GM18870 (cell line): Measurements from ENCODE around the gene AXL.
"Not testable (repeated sequence)": the region's sequence is repeated elsewhere in the genome, so short reads cannot be mapped to it uniquely, and the experiment has no call there.

Experiments
- ATAC-seq: cut with Tn5 transposase; IDR thresholded peaks from one replicate; pipeline ENCODE4 v1.9.1; 2021; ENCODE audit warnings: moderate library complexity; ENCODE audit not compliant: unreplicated experiment

The AXL gene

GRCh38 chr19:41269055-41269454, 50.0 kb downstream of the AXL start:
- no peak for ATAC-seq

GRCh38 chr19:41269571-41269970, 50.5 kb downstream of the AXL start:
- no peak for ATAC-seq

GRCh38 chr19:41273076-41273475, 54.1 kb downstream of the AXL start:
- ATAC-seq: no peak

DNA sequence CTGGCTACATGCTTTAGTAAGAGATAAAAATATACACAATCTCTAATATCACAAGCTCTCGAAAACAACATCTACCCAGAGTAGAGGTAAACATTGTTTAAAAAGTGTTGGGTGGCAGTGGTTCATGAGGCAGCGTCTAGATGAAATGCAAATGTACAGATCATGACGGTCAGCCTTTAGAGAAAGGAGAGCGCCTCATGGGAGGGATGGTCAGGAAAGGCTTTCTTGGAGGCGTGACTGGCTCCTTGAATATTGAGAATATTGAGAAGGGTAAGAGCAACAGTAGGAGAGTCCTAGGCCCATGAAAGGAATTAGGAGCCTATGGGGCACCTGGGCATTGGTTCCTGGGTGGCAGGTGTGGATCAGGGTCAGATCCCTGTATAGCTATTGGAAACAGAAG, 55.8 kb downstream of the AXL start:
- no peak for ATAC-seq

GRCh38 chr19:41276231-41276630, 57.2 kb downstream of the AXL start:
- no peak for ATAC-seq

DNA sequence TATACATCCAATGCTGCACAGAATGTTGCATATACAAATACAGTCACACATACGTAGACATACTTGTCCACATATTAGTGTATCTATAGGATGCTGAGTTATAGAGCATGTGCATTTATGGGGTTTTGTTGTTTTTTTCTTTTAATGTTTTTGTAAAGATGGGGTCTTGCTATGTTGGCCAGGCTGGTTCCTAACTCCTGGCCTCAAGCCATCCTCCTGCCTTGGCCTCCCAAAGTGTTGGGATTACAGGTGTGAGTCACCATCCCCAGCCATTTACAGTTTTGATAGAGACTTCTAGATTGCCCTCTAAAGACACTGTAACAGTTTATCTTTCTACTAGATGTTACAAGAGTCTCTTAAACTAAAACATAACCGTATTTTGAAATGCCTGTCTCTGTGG, 59.5 kb downstream of the AXL start:
- ATAC-seq: no peak

DNA sequence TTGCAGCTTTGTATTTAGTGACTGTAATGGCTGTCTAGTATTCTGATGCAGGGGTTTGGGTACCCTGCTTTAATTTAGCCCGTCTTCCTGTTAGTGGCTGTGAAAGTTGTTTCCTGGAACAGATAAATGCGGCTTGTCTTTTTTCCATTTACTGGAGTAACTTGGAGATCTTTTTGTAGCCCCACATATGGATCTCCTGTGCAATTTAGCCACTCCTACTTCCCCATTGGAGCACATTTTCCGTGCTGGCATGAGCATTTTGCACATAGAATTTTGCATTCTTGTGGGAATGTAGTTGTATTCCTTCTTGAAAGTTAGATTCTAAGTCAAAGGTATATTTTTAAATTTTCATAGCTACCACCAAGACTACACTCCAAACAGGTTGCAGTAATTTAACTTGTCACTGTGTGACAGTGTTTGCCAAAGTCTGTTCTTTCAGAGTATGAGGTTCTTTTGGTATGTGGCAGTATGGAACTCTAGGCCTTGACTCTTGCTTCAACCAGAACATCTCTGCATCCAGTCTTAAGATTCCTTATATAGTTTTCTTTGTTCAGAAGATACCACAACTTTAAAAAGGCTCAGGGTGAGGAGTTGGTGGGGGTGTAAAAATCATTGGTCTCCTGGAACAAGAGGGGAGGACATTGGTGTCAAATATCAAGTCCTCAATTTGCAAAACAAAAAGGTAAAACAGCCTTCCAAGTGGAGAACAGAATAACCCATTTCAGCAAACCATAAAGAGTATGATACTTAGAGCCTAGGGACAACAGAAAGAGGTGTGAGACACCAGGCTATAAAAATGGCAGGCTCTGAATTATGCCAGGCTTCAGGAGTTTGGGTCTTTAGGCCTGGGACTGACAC, 69.9 kb downstream of the AXL start:
- no peak for ATAC-seq

GRCh38 chr19:41289814-41290213, 70.8 kb downstream of the AXL start:
- not testable (repeated sequence) for ATAC-seq

DNA sequence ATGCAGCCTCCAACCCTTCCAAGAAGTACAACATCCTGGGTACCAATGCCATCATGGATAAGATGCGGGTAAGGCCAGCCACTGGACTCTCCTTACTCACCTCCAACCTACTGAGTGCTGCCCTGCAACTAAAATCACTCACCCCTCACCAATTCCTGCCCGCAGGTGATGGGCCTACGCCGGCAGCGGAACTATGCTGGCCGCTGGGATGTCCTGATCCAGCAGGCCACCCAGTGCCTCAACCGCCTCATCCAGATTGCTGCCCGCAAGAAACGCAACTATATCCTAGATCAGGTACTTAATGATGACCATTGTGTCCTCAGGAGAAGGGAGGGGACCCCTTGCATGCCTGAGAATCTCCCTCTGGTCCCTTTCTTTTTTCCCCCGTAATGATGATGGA, 75.4 kb downstream of the AXL start:
- no peak for ATAC-seq

GRCh38 chr19:41295499-41295898, 76.5 kb downstream of the AXL start:
- no peak for ATAC-seq

GRCh38 chr19:41296433-41296871, 77.4 kb downstream of the AXL start:
- ATAC-seq: no peak

DNA sequence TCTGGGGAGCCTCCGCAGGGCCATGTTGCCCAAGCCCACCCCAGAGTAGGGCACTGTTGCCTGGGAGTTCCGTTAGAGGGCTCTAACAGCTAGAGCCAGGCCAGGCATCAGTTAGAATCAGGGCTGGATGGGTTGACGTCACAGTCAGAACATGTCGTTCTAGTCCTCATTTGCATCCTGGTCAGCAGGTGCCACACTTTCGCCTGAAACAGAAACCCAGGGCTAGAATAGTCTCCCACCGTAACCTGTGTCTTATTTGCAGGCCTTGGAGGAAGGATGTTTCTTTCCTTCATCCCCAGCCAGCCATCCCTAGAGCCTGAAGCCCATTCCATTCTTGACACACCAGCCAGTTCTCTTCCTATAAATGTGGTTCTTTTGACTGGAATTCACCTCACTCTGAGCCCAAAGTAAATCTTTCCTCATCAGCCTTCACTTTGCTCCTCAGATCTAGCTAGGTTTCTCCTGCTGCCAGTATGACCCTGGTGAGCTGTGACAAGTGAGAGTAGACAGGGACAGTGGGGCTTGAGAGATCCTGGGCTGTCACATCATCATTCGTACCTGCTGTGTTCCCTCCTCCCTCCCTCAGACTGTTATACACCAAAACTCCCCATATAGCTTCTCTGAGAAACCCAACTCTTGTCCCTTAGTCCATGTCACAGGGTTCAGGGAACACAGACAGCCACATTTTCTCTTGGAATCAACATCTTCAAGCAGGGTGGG, 78.8 kb downstream of the AXL start:
- ATAC-seq: peak; percentile 68

GRCh38 chr19:41298348-41298964, 79.4 kb downstream of the AXL start:
- no peak for ATAC-seq

DNA sequence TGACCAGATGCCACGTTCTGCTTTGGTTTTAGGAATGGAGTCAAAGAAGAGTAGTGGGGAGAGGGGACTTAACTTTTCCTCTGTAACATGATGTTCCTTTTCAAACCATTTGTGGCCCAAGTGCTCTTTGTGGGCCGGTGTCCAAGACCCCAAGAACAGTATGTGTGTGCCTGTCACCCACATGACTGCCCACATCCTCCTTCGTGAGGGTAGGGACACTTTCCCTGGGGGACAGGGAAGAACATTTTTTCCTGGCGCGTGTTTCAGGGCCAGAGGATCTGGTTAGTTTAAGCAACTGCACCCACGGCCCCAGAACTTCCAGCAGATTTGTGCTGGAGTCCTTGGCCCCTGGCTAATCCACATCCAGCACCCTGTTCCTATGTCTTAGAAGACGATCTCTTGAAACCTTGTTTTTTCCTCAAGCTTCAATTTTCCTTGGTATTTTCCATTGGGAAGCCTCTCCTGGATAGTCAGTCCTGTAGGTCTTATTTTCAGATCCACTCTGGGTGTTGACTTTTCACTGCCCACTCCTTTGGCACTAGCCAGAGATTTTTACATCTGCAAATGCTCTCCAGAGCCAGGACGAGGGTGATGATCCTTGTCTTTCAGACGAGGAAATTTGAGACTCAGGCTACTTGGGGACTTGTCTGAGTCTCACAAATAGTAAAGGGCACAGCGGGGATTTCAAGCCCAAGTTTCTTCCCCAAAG, 80.2 kb downstream of the AXL start:
- ATAC-seq: no peak

DNA sequence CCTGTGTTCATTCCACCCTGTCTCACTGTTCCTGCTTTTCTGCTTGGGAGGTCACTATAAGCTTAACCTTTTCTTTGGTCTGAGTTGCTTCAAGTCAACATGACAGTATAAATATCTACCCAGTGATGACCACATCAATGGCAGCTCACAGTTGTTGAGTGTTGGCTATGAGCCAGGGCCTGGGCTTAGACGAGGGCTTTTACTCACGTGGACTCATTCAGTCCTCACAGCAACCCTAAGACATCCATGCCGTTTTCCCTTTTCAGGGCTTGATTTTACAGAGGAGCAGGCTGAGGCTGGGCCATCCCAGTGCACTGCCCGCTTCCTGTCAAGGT, 80.7 kb downstream of the AXL start:
- no peak for ATAC-seq

DNA sequence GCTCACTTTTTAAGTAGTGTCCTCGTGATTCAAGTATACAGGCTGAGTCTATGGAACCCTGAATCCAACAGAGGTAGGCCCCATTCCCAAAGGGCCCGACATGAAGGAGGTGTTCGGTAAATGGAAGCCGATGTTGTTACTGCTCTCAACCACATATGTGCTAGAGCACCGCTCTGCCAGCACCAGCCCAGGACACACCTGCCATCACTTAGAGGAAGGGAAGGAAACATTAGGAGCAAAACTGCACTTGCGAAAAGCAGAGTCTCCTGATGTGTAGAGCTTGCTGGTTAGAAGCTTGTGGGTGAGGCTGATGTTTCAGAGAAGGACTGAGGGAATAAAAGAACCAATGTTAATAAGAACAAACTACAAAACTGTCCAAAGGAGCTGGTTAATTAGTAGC, 81.5 kb downstream of the AXL start:
- no peak for ATAC-seq

GRCh38 chr19:41302624-41303351, 83.8 kb downstream of the AXL start:
- no peak for ATAC-seq

DNA sequence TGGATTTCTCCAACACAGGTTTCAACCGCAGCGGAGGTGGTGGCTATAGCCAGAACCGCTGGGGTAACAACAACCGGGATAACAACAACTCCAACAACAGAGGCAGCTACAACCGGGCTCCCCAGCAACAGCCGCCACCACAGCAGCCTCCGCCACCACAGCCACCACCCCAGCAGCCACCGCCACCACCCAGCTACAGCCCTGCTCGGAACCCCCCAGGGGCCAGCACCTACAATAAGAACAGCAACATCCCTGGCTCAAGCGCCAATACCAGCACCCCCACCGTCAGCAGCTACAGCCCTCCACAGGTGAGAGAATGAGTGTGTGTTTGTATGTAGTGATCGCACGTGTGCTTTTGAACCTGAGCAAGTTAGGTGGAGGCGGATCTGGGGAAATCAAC, 84.9 kb downstream of the AXL start:
- ATAC-seq: no peak

GRCh38 chr19:41304706-41305483, 85.9 kb downstream of the AXL start:
- ATAC-seq: no peak
